Uterus (tissue), 4 donors: ENCODE results near the gene CMTM6. TPM values are rescaled to one million over a fixed set of nuclear protein-coding genes. Genes with fewer than 3 reads are reported as not detected.

ENCODE experiments used
- DNase-seq, 2 donors: peaks; one replicate each; pipeline ENCODE4 v3.0.0-alpha.2; 2019 to 2020
- H3K27ac ChIP-seq, 2 donors: fragments of 200-600 bp; sonication (generic); 1 replicate in 1 of 2; 2 replicates in 1 of 2; pipeline ENCODE4 v1.5.1; 2016 to 2018
- H3K27me3 ChIP-seq, 2 donors: fragments of 200-600 bp; sonication (generic); one replicate each; pipeline ENCODE4 v1.5.1; 2018 to 2019; ENCODE audit warnings: control low read depth in 1 of 2
- H3K36me3 ChIP-seq, 2 donors: fragments of 200-600 bp; sonication (generic); one replicate each; pipeline ENCODE4 v1.5.1; 2019; ENCODE audit warnings: control low read depth in 1 of 2
- H3K4me1 ChIP-seq, 2 donors: fragments of 200-600 bp; sonication (generic); one replicate each; pipeline ENCODE4 v1.5.1; 2018 to 2019; ENCODE audit warnings: control low read depth in 1 of 2
- H3K4me3 ChIP-seq, 2 donors: fragments of 200-600 bp; sonication (generic); 1 replicate in 1 of 2; 2 replicates in 1 of 2; pipeline ENCODE4 v1.5.1; 2018 to 2019; ENCODE audit warnings: mild to moderate bottlenecking in 1 of 2
- H3K9me3 ChIP-seq, 2 donors: fragments of 200-600 bp; sonication (generic); one replicate each; pipeline ENCODE4 v1.5.1; 2019; ENCODE audit warnings: control low read depth in 1 of 2
- CTCF ChIP-seq, 4 experiments: fragments of 200-600 bp in 2 of 4; fragments of 450-650 bp in 2 of 4; sonication (generic) in 2 of 4; IDR thresholded peaks; one replicate each; pipeline ENCODE4 v1.5.1; 2016 to 2019; ENCODE audit warnings: antibody characterized with exemption in 4 of 4, mild to moderate bottlenecking in 2 of 4, moderate library complexity in 1 of 4
- POLR2A ChIP-seq, 2 donors: fragments of 450-650 bp; IDR thresholded peaks; one replicate each; pipeline ENCODE4 v1.6.1; 2016; ENCODE audit warnings: antibody characterized with exemption in 2 of 2, mild to moderate bottlenecking in 1 of 2, moderate library complexity in 1 of 2
- intact Hi-C: fragments of 100-400 bp; cut with DNase I; formaldehyde crosslinking; loops from one replicate; pipeline ENCODE4 v1.15.1; 2023; ENCODE audit warnings: low total_unique reads
- total RNA-seq, 4 donors: library from RNA; depleted of rRNA in 3 of 4; stranded (reverse); fragments of >200 nt in 3 of 4; gene quantifications; one replicate each; pipeline versions ENCODE4 v1.1.0 to v1.2.4, GENCODE V29; 2014 to 2023
- donor health status: DM: yes; HTN: yes; CAD: no.

Gene CMTM6
- total RNA-seq, 4 donors from 2014 or later, result 12.8 to 118 (median 52.4) TPM

DNA sequence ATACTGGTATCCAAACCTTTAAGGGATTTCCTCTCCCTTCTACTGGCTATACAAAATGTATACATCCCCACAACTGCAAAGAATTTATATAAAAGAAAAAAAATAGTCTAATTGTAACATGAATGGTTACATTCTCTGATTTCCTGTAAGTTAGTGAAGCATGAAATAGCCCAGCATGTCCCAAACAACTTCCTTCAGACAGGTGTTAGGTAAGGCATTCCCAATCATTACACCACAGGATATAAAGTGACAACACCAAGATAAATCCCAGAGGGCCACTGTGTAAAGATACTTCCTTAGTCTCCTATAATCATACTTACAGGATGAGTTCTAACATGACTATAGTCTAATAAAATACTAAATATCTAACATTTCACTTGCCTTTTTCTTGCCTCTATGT, 7.6 kb downstream of the CMTM6 start:
- TF ChIP-seq POLR2A (IDR thresholded peaks at IDR 0.05), result no peak
- TF ChIP-seq CTCF (IDR thresholded peaks at IDR 0.05), result no peak
- no peaks in the 10 kb centered on the region for H3K27me3 ChIP-seq
- H3K4me1 ChIP-seq, result peaks cover 0 to 6% of the 10 kb centered on the region in 2 donors
- no peak overlapping the region for H3K4me3 ChIP-seq
- no peaks in the 10 kb centered on the region for H3K36me3 ChIP-seq
- H3K9me3 ChIP-seq, result no peaks in the 10 kb centered on the region
- intact Hi-C loops, result no loop called here
- no peak for DNase-seq
- no peak overlapping the region for H3K27ac ChIP-seq

DNA sequence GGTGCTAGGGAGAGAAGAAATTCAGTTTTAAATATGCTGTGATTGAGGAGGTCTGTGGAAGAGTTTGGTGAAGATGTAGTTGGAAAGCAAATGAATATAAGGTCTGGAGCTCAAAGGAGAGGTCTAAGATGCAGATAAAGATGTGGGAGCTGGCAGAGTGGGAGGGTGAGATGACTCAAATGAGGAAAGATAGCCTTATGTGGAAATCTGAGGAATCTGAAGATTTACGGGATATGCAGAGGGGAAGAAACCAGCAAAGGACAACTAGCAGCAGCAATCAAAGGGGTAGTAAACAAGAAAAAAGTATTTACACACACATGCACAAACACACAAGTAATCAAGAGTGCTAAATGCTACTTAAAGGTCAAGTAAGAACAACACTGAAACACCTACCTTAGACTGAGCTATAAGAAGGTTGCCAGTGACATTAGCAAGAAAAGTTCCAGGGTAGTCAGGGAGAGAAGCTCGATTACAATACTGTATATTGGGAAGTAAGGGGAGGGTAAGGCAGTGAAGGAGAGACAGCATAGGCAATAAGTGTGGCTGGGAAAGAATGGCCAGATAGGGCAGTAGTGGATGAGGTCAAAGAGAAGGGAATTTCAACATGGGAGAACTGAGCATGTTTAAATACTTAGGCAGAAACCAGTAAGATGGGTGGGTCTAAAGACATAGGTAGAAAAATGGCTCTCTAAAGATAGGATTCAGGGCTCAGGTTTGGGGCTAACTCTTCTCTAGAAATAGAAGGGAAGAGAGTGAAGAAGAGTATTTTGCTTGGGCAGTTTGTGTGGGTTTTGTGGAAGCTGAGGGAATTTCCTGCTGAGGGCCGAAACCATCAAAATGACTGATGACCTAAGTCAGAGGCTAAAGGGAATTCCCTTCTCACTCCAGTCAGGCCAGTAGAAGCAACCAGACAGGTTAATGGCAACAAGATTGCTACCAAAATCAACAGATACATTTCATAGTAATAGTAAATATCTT, 8.9 kb downstream of the CMTM6 start:
- Histone ChIP-seq H3K4me3 (no peak overlapping the region), H3K4me1 (peaks cover 0 to 6% of the 10 kb centered on the region in 2 donors), H3K36me3 (no peaks in the 10 kb centered on the region), H3K27ac (no peak overlapping the region), H3K9me3 (no peaks in the 10 kb centered on the region), H3K27me3 (no peaks in the 10 kb centered on the region)
- intact Hi-C loops, result no loop called here
- TF ChIP-seq CTCF (IDR thresholded peaks at IDR 0.05), result no peak
- no peak for TF ChIP-seq POLR2A (IDR thresholded peaks at IDR 0.05)
- no peak for DNase-seq

DNA sequence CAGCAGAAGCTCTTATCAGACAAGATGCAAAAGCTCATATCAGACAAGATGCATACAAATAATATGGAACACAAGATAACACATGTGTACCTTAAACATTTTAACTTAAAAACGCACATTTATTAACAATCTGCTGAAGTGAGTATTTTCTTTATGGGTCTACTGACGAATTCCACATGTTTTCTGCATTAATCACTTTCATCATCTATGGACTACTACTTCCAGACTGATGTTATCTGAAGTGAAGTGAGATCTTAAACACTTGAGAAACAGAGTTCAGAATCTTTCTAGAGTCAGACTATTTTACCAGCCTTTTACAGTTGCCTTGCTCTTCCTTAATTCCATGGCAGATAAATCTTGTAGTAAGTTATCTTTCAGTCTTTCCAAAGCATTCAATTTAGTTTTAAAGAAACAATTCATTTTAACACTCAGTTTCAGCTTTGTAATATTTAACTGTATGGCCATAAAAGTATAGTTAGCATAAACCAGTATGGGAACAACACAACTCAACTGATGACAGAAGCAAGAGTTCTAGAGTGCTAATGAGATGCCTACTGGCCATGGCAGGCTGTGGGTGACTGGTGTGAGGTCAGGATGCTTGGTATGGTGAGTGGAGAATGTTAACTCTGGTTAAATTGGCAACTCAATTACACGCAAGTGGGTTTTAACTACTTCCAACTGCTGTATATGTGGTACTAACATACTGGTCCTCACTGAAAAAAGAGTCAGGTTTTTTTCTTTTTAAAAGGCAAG, 9.8 kb downstream of the CMTM6 start:
- Histone ChIP-seq H3K9me3 (no peaks in the 10 kb centered on the region), H3K4me3 (no peak overlapping the region), H3K4me1 (peaks cover 0 to 6% of the 10 kb centered on the region in 2 donors), H3K36me3 (no peaks in the 10 kb centered on the region), H3K27ac (no peak overlapping the region), H3K27me3 (no peaks in the 10 kb centered on the region)
- TF ChIP-seq CTCF (IDR thresholded peaks at IDR 0.05) (no peak), POLR2A (IDR thresholded peaks at IDR 0.05) (no peak)
- intact Hi-C loops, result no loop called here
- no peak for DNase-seq

- no peak for TF ChIP-seq POLR2A (IDR thresholded peaks at IDR 0.05)
- TF ChIP-seq CTCF (IDR thresholded peaks at IDR 0.05), result no peak
- Histone ChIP-seq H3K36me3 (no peaks in the 10 kb centered on the region), H3K4me3 (no peak overlapping the region), H3K27ac (no peak overlapping the region), H3K4me1 (peaks cover 0 to 4% of the 10 kb centered on the region in 2 donors), H3K27me3 (no peaks in the 10 kb centered on the region), H3K9me3 (no peaks in the 10 kb centered on the region)
- DNase-seq, result no peak
- intact Hi-C loops, result no loop called here
Observed at GRCh38 chr3:32488474-32489008, 14.1 kb downstream of the CMTM6 start.
